Astrocyte of the spinal cord (primary cell): Measurements from ENCODE around the gene IGFL2.
"Not testable (repeated sequence)": the region's sequence is repeated elsewhere in the genome, so short reads cannot be mapped to it uniquely, and the experiment has no call there.

Experiments
- DNase-seq: peaks from one replicate; pipeline ENCODE4 v3.0.0; 2011; ENCODE audit warnings: low read depth, low spot score
- H3K4me3 ChIP-seq: 2 replicates; pipeline ENCODE4 v1.5.1; 2011; ENCODE audit warnings: low read depth, mild to moderate bottlenecking, low read length, moderate library complexity
- in situ Hi-C: cut with HindIII; loops from 2 replicates; pipeline ENCODE4 v1.10.0; 2017; ENCODE audit warnings: low sequenced_read_pairs
- TF ChIP-seq, protein P1 (sequence below): IDR thresholded peaks from 2 replicates; pipeline ENCODE4 v1.5.1; 2012; ENCODE audit warnings: low read depth, mild to moderate bottlenecking, low read length, inconsistent platforms

The IGFL2 gene

DNA sequence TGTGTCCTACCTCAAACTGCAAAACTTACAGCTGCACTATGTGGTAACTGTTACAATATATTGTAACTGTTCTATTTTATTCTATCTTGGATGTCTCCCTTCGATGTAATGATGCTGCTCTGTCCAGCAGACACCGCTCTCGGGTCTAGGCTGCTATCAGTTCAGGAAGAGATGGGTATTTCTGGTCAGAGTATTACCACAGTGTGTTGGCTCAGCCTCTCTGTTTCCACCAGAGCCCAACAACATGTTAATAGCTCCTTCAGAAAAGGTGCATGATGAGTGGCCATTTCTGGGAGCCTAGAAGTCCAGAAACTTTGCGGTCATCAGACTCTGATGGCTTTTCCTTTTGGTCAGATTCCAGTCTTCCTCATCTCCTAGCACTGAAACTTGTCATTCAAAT, 45.6 kb downstream of the IGFL2 start:
- H3K4me3 ChIP-seq: no peak overlapping the region
- in situ Hi-C loops: no loop called here
- TF ChIP-seq, protein P1, sequence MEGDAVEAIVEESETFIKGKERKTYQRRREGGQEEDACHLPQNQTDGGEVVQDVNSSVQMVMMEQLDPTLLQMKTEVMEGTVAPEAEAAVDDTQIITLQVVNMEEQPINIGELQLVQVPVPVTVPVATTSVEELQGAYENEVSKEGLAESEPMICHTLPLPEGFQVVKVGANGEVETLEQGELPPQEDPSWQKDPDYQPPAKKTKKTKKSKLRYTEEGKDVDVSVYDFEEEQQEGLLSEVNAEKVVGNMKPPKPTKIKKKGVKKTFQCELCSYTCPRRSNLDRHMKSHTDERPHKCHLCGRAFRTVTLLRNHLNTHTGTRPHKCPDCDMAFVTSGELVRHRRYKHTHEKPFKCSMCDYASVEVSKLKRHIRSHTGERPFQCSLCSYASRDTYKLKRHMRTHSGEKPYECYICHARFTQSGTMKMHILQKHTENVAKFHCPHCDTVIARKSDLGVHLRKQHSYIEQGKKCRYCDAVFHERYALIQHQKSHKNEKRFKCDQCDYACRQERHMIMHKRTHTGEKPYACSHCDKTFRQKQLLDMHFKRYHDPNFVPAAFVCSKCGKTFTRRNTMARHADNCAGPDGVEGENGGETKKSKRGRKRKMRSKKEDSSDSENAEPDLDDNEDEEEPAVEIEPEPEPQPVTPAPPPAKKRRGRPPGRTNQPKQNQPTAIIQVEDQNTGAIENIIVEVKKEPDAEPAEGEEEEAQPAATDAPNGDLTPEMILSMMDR: no peak
- no peak for DNase-seq

GRCh38 chr19:46195104-46195503, 47.1 kb downstream of the IGFL2 start:
- H3K4me3 ChIP-seq: no peak overlapping the region
- in situ Hi-C loops: no loop called here
- no peak for DNase-seq
- TF ChIP-seq, protein P1: no peak

GRCh38 chr19:46195919-46196318, 47.9 kb downstream of the IGFL2 start:
- in situ Hi-C loops, DNase-seq: not testable (repeated sequence)

GRCh38 chr19:46196410-46197124, 48.5 kb downstream of the IGFL2 start:
- in situ Hi-C loops: no loop called here
- H3K4me3 ChIP-seq: no peak overlapping the region
- DNase-seq: no peak
- TF ChIP-seq, protein P1: no peak

More at GRCh38 chr19:46195919-46196318, 47.9 kb downstream of the IGFL2 start:
- H3K4me3 ChIP-seq: not testable (repeated sequence)

DNA sequence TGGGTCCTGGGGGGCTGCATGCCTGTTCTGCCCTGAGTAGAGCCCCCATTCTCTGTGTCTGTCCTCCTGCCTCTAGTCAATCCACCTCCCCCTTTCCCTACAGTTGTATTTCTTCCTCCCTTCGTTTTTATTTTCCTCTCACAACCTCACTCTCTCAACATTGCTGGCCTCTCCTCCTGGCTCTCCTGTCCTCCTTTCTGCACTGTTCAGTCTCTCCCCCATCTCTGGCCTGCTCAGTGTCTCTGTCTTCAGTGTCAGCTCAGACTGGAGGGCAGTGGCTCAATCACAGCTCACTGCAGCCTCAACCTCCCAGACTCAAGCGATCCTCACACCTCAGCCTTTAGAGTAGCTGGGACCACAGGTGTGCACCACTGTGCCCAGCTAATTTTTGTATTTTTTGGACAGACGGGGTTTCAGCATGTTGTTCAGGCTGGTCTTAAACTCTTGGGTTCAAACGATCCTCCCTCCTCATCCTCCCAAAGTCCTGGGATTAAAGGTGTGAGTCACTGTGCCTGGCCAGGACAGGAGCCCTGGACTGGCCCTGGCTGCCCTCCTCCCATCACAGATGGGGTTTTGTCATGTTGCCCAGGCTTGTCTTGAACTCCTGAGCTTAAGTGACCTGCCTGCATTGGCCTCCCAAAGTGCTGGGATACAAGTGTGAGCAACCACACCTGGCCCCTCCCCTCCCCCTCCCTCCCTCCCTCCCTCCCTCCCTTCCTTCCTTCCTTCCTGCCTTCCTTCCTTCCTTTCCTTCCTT, 49.5 kb downstream of the IGFL2 start:
- in situ Hi-C loops: no loop called here
- no peak for DNase-seq
- TF ChIP-seq, protein P1: no peak
- H3K4me3 ChIP-seq: no peak overlapping the region

GRCh38 chr19:46198756-46199155, 50.7 kb downstream of the IGFL2 start:
- H3K4me3 ChIP-seq: no peak overlapping the region
- in situ Hi-C loops: no loop called here
- TF ChIP-seq, protein P1: no peak

More at GRCh38 chr19:46198756-46199155, 50.7 kb downstream of the IGFL2 start:
- DNase-seq: no peak
